ENCODE data around the gene RPH3AL. TPM values are rescaled to one million over a fixed set of nuclear protein-coding genes. Genes with fewer than 3 reads are reported as not detected.

The RPH3AL gene
- total RNA-seq, 6 experiments from 2014 or later: 17.6 to 74.0 (median 25.7) TPM

GRCh38 chr17:281365-281999, 71.1 kb downstream of the RPH3AL start:
- Histone ChIP-seq H3K9me3 (no peaks in the 10 kb centered on the region), H3K36me3 (peaks cover 0 to 4% (median 1%) of the 10 kb centered on the region in 4 donors), H3K4me3 (no peak overlapping the region), H3K27me3 (no peaks in the 10 kb centered on the region), H3K4me1 (no peaks in the 10 kb centered on the region), H3K27ac (no peak overlapping the region)
- DNase-seq (peak in 2 of 3 donors; percentile 5 to 28), ATAC-seq (no peak)
- 88% methylated on average over 20 of the region's 21 CpGs for whole genome bisulfite sequencing (ENCODE audit: insufficient coverage, low coverage, low lambda C conversion rate, missing lambda C conversion rate)
- intact Hi-C loops (cut with DNase I): no loop called here
- TF ChIP-seq POLR2A (IDR thresholded peaks at IDR 0.05) (no peak), CTCF (IDR thresholded peaks at IDR 0.05) (no peak)

GRCh38 chr17:280901-281300, 71.7 kb downstream of the RPH3AL start:
- H3K27ac ChIP-seq: peak overlapping the region in 1 of 3 donors; percentile 13

GRCh38 chr17:280216-280615, 72.4 kb downstream of the RPH3AL start:
- ATAC-seq: peak in 3 of 4 donors; percentile 15 to 42 (median 31)
- no peaks in the 10 kb centered on the region for H3K27me3 ChIP-seq
- WGBS (ENCODE audit: insufficient coverage, low coverage, low lambda C conversion rate, missing lambda C conversion rate): 47% methylated on average over 5 of the region's 7 CpGs
- H3K36me3 ChIP-seq: peaks cover 0 to 4% (median 1%) of the 10 kb centered on the region in 4 donors
- no peak overlapping the region for H3K4me3 ChIP-seq
- intact Hi-C loops (cut with DNase I): no loop called here
- TF ChIP-seq CTCF (IDR thresholded peaks at IDR 0.05): no peak
- TF ChIP-seq POLR2A (IDR thresholded peaks at IDR 0.05): no peak
- peak overlapping the region in 2 of 3 donors; percentile 6 to 13 for H3K27ac ChIP-seq
- no peaks in the 10 kb centered on the region for H3K9me3 ChIP-seq
- H3K4me1 ChIP-seq: no peaks in the 10 kb centered on the region
- DNase-seq: peak; percentile 10 to 30 (median 25)

More at GRCh38 chr17:280901-281300, 71.7 kb downstream of the RPH3AL start:
- intact Hi-C loops (cut with DNase I): no loop called here
- Histone ChIP-seq H3K9me3 (no peaks in the 10 kb centered on the region), H3K36me3 (peaks cover 0 to 4% (median 1%) of the 10 kb centered on the region in 4 donors), H3K4me3 (no peak overlapping the region), H3K4me1 (no peaks in the 10 kb centered on the region), H3K27me3 (no peaks in the 10 kb centered on the region)
- TF ChIP-seq POLR2A (IDR thresholded peaks at IDR 0.05) (no peak), CTCF (IDR thresholded peaks at IDR 0.05) (no peak)
- ATAC-seq (no peak), DNase-seq (peak; percentile 9 to 38 (median 26))
- 98% methylated on average over 5 of the region's 9 CpGs for WGBS (ENCODE audit: insufficient coverage, low coverage, low lambda C conversion rate, missing lambda C conversion rate)

- DNase-seq (peak in 2 of 3 donors; percentile 2 to 25), ATAC-seq (peak; percentile 12 to 48 (median 30))
- Histone ChIP-seq H3K4me1 (no peaks in the 10 kb centered on the region), H3K36me3 (peaks cover 0 to 4% (median 1%) of the 10 kb centered on the region in 4 donors), H3K9me3 (no peaks in the 10 kb centered on the region), H3K4me3 (no peak overlapping the region), H3K27me3 (no peaks in the 10 kb centered on the region), H3K27ac (peak overlapping the region in 2 of 3 donors; percentile 6 to 13)
- WGBS (ENCODE audit: insufficient coverage, low coverage, low lambda C conversion rate, missing lambda C conversion rate): 59% methylated on average over 4 of the region's 4 CpGs
- intact Hi-C loops (cut with DNase I): no loop called here
- TF ChIP-seq POLR2A (IDR thresholded peaks at IDR 0.05) (no peak), CTCF (IDR thresholded peaks at IDR 0.05) (no peak)
Measured at GRCh38 chr17:279776-280175, 72.8 kb downstream of the RPH3AL start.

Data from right lobe of liver (tissue), 6 donors.